GM23338 (cell line): ENCODE data around the gene NFIA. TPM values are rescaled to one million over a fixed set of nuclear protein-coding genes. Genes with fewer than 3 reads are reported as not detected.

Source experiments
- ATAC-seq: fragments of 200-7000 bp; cut with Tn5 transposase; 3 replicates; pipeline ENCODE4 v1.9.1; 2020
- DNase-seq: peaks from one replicate; pipeline ENCODE4 v3.0.0-alpha.2; 2015; ENCODE audit warnings: low spot score
- H2AFZ ChIP-seq: fragments of 200-600 bp; sonication (generic); 2 replicates; pipeline ENCODE4 v1.8.0; 2016; ENCODE audit warnings: antibody characterized with exemption, mild to moderate bottlenecking, moderate library complexity
- H3F3A ChIP-seq: fragments of 200-600 bp; sonication (generic); replicated peaks from 2 replicates; pipeline ENCODE4 v1.8.0; 2017; ENCODE audit warnings: antibody characterized with exemption, mixed run types, low read depth
- H3K27ac ChIP-seq: fragments of 200-600 bp; sonication (generic); 2 replicates; pipeline ENCODE4 v1.6.1; 2016; ENCODE audit warnings: low read depth
- H3K27me3 ChIP-seq: fragments of 200-600 bp; sonication (generic); 2 replicates; pipeline ENCODE4 v1.8.0; 2016; ENCODE audit warnings: mild to moderate bottlenecking, mixed run types, moderate library complexity; ENCODE audit not compliant: insufficient read depth
- H3K36me3 ChIP-seq: fragments of 200-600 bp; sonication (generic); 2 replicates; pipeline ENCODE4 v1.8.0; 2016; ENCODE audit warnings: mild to moderate bottlenecking; ENCODE audit not compliant: insufficient read depth
- H3K4me1 ChIP-seq: fragments of 200-600 bp; sonication (generic); 2 replicates; pipeline ENCODE4 v1.8.0; 2016; ENCODE audit warnings: mild to moderate bottlenecking, moderate library complexity; ENCODE audit not compliant: insufficient read depth
- H3K4me2 ChIP-seq: fragments of 200-600 bp; sonication (generic); 2 replicates; pipeline ENCODE4 v1.7.1; 2017; ENCODE audit warnings: mixed run types
- H3K4me3 ChIP-seq: fragments of 200-600 bp; sonication (generic); 2 replicates; pipeline ENCODE4 v1.6.1; 2016; ENCODE audit warnings: mixed run types
- H3K79me2 ChIP-seq: fragments of 200-600 bp; sonication (generic); replicated peaks from 2 replicates; pipeline ENCODE4 v1.8.0; 2017; ENCODE audit warnings: mild to moderate bottlenecking; ENCODE audit not compliant: insufficient read depth
- H3K9me2 ChIP-seq: fragments of 200-600 bp; sonication (generic); 2 replicates; pipeline ENCODE4 v1.8.0; 2017; ENCODE audit not compliant: insufficient read depth
- H4K20me1 ChIP-seq: fragments of 200-600 bp; sonication (generic); replicated peaks from 2 replicates; pipeline ENCODE4 v1.8.0; 2017; ENCODE audit warnings: mild to moderate bottlenecking; ENCODE audit not compliant: insufficient read depth
- H3K27ac Mint-ChIP-seq: 2 replicates; pipeline ENCODE4 v1.8.0; 2020; ENCODE audit warnings: inconsistent platforms, mild to moderate bottlenecking, moderate library complexity, mixed read lengths
- H3K27me3 Mint-ChIP-seq: 3 replicates; pipeline ENCODE4 v1.8.0; 2022; ENCODE audit warnings: low read depth, mild to moderate bottlenecking, moderate library complexity, mixed read lengths, inconsistent platforms; ENCODE audit not compliant: insufficient read depth, poor library complexity
- H3K36me3 Mint-ChIP-seq: 3 replicates; pipeline ENCODE4 v1.8.0; 2021; ENCODE audit warnings: low read depth, mild to moderate bottlenecking, inconsistent platforms, moderate library complexity, mixed read lengths
- H3K4me1 Mint-ChIP-seq: 3 replicates; pipeline ENCODE4 v1.8.0; 2020; ENCODE audit warnings: mild to moderate bottlenecking, inconsistent platforms, mixed read lengths
- H3K4me3 Mint-ChIP-seq: 3 replicates; pipeline ENCODE4 v1.8.0; 2021; ENCODE audit warnings: moderate library complexity, mild to moderate bottlenecking, inconsistent platforms, mixed read lengths
- H3K9me3 Mint-ChIP-seq: 3 replicates; pipeline ENCODE4 v1.8.0; 2020; ENCODE audit warnings: moderate library complexity, mild to moderate bottlenecking, inconsistent platforms, mixed read lengths
- CREB1 ChIP-seq: fragments of 250-450 bp; sonication (Bioruptor Pico); IDR thresholded peaks from 2 replicates; pipeline ENCODE4 v1.5.0; 2020; ENCODE audit warnings: low read depth, mild to moderate bottlenecking, moderate library complexity
- EZH2 ChIP-seq: fragments of 200-600 bp; sonication (generic); IDR thresholded peaks from one replicate; pipeline ENCODE4 v1.8.0; 2017; ENCODE audit warnings: antibody characterized with exemption, mild to moderate bottlenecking, low read depth; ENCODE audit not compliant: unreplicated experiment
- EZH2phosphoT487 ChIP-seq: fragments of 200-600 bp; sonication (generic); IDR thresholded peaks from one replicate; pipeline ENCODE4 v1.8.1; 2018; ENCODE audit warnings: antibody characterized with exemption; ENCODE audit not compliant: unreplicated experiment
- NANOG ChIP-seq: IDR thresholded peaks from 2 replicates; pipeline ENCODE4 v1.6.1; 2016; ENCODE audit warnings: antibody characterized with exemption, borderline replicate concordance
- REST ChIP-seq: IDR thresholded peaks from one replicate; pipeline ENCODE4 v1.6.1; 2018; ENCODE audit warnings: antibody characterized with exemption; ENCODE audit not compliant: unreplicated experiment
- STAT1 ChIP-seq: IDR thresholded peaks from one replicate; pipeline ENCODE4 v1.6.1; 2016; ENCODE audit warnings: antibody characterized with exemption; ENCODE audit not compliant: unreplicated experiment
- ZNF114 ChIP-seq: fragments of 250-450 bp; sonication (Bioruptor Pico); IDR thresholded peaks from 2 replicates; pipeline ENCODE4 v1.5.0; 2020; ENCODE audit warnings: mild to moderate bottlenecking, moderate library complexity
- ZNF331 ChIP-seq: fragments of 250-450 bp; sonication (Bioruptor Pico); IDR thresholded peaks from 2 replicates; pipeline ENCODE4 v1.5.0; 2020; ENCODE audit warnings: low read depth, mild to moderate bottlenecking, moderate library complexity
- ZNF462 ChIP-seq: fragments of 250-450 bp; sonication (Bioruptor Pico); IDR thresholded peaks from 2 replicates; pipeline ENCODE4 v1.5.0; 2020; ENCODE audit warnings: mild to moderate bottlenecking, moderate library complexity
- polyA plus RNA-seq: library from polyadenylated mRNA; unstranded; fragments of >200 nt; fragmentation: Nextera tagmentation; extraction: Ambion mirVana; gene quantifications from 2 replicates; pipeline ENCODE4 v1.2.1, GENCODE V29; 2016
- total RNA-seq: library from RNA; depleted of rRNA; stranded (reverse); fragments of >200 nt; shearing (Covaris generic); gene quantifications from 2 replicates; pipeline ENCODE4 v1.2.3, GENCODE V29; 2014
- TF ChIP-seq, protein P1 (sequence below): IDR thresholded peaks from 2 replicates; pipeline ENCODE4 v1.6.1; 2016; ENCODE audit warnings: antibody characterized with exemption

Gene NFIA
- total and polyA plus RNA-seq, 2 experiments from 2014 or later, result 0.97 to 2.3 TPM

GRCh38 chr1:61446531-61446991, 364.2 kb downstream of the NFIA start:
- peaks cover 36% of the 10 kb centered on the region for H3K4me1 Mint-ChIP-seq
- ATAC-seq (no peak), DNase-seq (no peak)
- no peaks in the 10 kb centered on the region for H3K9me2 ChIP-seq
- no peak overlapping the region for H3K4me3 ChIP-seq
- H3K27ac Mint-ChIP-seq, result no peak overlapping the region
- no peaks in the 10 kb centered on the region for H3K27me3 ChIP-seq
- peaks cover 10% of the 10 kb centered on the region; the same call in 1 of the 2 replicates for H3K4me1 ChIP-seq
- H3K79me2 ChIP-seq, result no peaks in the 10 kb centered on the region
- no peak overlapping the region for H3K4me2 ChIP-seq
- no peak overlapping the region for H2AFZ ChIP-seq
- H3K27me3 Mint-ChIP-seq, result peaks cover 1% of the 10 kb centered on the region
- H4K20me1 ChIP-seq, result no peaks in the 10 kb centered on the region
- H3K4me3 Mint-ChIP-seq, result no peak overlapping the region
- no peaks in the 10 kb centered on the region for H3K36me3 Mint-ChIP-seq
- no peaks in the 10 kb centered on the region for H3F3A ChIP-seq
- no peaks in the 10 kb centered on the region for H3K36me3 ChIP-seq
- no peaks in the 10 kb centered on the region for H3K9me3 Mint-ChIP-seq
- no peak overlapping the region for H3K27ac ChIP-seq
- TF ChIP-seq EZH2 (no peak), ZNF114 (CRISPR knock-in tag) (no peak), STAT1 (no peak), ZNF331 (no peak)

DNA sequence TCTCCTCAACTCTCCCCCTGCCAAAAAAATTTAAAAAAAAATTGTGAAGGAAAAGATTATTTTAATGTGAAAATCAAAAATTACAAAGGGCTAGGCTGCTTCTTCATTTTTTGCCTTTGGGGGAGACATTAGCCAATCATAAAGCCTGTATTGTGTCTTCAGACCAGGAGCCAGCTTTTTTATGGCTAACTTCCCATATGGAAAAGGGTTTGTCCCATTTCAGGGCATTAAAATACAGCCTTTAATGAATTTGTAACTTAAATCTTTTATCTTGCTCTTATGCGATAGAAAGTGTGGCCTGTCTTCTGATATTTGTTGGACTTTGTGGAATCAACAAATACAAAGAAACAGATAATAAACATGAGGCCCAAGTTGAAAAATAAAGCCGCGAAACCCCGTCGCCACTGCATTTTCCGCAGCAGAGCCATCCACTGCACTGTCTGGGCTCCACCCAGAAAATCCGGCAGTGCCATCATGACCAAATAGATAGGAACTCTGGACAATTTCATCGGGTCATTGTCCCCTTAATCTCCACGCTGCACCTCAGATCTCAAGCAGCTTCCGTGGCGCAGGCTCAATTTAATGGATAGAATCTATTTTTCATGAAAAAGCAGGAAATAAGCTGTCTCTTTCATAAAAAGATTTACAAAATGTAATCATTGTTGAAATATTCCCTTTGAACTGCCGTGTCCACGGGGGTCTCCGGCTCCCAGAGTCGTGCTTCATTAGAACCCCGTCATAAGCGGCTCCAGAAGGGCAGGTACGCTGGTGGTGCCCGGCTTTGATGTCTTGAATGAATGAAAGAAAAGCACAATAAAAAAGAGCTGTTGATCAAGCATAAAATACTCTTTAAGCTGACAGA, 365.0 kb downstream of the NFIA start:
- Histone ChIP-seq H3K4me1 (peaks cover 8% of the 10 kb centered on the region; the same call in 1 of the 2 replicates), H4K20me1 (no peaks in the 10 kb centered on the region), H3K9me2 (no peaks in the 10 kb centered on the region), H3F3A (no peaks in the 10 kb centered on the region), H3K27ac (no peak overlapping the region), H3K27me3 (no peaks in the 10 kb centered on the region), H3K4me3 (no peak overlapping the region), H3K79me2 (no peaks in the 10 kb centered on the region), H2AFZ (no peak overlapping the region), H3K4me2 (no peak overlapping the region), H3K36me3 (no peaks in the 10 kb centered on the region)
- Mint-ChIP-seq H3K4me1 (peaks cover 36% of the 10 kb centered on the region), H3K4me3 (no peak overlapping the region), H3K27me3 (peaks cover 1% of the 10 kb centered on the region), H3K27ac (no peak overlapping the region), H3K9me3 (no peaks in the 10 kb centered on the region), H3K36me3 (no peaks in the 10 kb centered on the region)
- no peak for ATAC-seq
- DNase-seq, result no peak
- TF ChIP-seq STAT1 (no peak), ZNF462 (CRISPR knock-in tag) (no peak), EZH2 (no peak), ZNF331 (no peak), NANOG (no peak), CREB1 (no peak), EZH2phosphoT487 (no peak), REST (no peak)
- TF ChIP-seq, protein P1, sequence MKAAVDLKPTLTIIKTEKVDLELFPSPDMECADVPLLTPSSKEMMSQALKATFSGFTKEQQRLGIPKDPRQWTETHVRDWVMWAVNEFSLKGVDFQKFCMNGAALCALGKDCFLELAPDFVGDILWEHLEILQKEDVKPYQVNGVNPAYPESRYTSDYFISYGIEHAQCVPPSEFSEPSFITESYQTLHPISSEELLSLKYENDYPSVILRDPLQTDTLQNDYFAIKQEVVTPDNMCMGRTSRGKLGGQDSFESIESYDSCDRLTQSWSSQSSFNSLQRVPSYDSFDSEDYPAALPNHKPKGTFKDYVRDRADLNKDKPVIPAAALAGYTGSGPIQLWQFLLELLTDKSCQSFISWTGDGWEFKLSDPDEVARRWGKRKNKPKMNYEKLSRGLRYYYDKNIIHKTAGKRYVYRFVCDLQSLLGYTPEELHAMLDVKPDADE, result no peak
